ENCODE data around the gene FAM200A.
"Not testable (repeated sequence)": the region's sequence is repeated elsewhere in the genome, so short reads cannot be mapped to it uniquely, and the experiment has no call there.

FAM200A gene

GRCh38 chr7:99504281-99504602, 47.7 kb downstream of the FAM200A start:
- no peak for DNase-seq (ENCODE audit: low read depth)

DNA sequence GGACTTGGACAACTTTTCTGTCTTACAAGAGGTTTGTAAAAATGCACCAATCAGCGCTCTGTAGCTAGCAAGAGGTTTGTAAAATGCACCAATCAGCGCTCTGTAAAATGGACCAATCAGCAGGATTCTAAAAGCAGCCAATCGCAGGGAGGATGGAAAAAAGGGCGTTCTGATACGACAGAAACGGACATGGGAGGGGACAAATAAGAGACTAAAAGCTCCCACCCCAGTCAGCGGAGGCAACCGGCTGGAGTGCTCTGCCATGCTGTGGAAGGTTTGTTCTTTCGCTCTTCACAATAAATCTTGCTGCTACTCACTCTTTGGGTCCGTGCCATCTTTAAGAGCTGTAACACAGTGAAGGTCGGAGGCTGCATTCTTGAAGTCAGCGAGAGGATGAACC, 50.7 kb downstream of the FAM200A start:
- DNase-seq (ENCODE audit: low read depth): not testable (repeated sequence)

DNA sequence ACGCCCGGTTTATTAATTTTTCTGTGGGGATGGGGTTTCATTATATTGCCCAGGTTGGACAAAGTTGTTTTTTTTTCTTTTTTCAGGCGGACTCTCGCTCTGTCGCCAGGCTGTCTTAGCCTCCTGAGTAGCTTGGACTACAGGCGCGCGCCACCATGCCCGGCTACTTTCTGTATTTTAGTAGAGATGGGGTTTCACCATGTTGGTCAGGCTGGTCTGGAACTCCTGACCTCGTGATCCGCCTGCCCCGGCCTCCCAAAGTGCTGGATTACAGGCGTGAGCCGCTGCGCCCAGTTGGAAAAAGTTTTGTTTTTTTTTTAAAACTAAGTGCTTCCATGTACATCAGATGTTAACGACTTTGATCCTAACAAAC, 51.3 kb downstream of the FAM200A start:
- DNase-seq (ENCODE audit: low read depth): no peak

GRCh38 chr7:99499721-99500636, 51.9 kb downstream of the FAM200A start, which contains the start of gene ZNF394:
TSS of gene ZNF394 (minus strand) at chr7:99500281. CDS start at chr7:99500093, 188 bp downstream.
- DNase-seq (ENCODE audit: low read depth): peak; percentile 91

GRCh38 chr7:99499371-99499720, 52.6 kb downstream of the FAM200A start:
- peak; percentile 24 for DNase-seq (ENCODE audit: low read depth)

GRCh38 chr7:99498546-99498944, 53.4 kb downstream of the FAM200A start:
- no peak for DNase-seq (ENCODE audit: low read depth)

GRCh38 chr7:99497766-99498545, 54.0 kb downstream of the FAM200A start:
- no peak for DNase-seq (ENCODE audit: low read depth)
